IMR-90 (cell line): Measurements from ENCODE around the gene GABPB1. TPM values are rescaled to one million over a fixed set of nuclear protein-coding genes. Genes with fewer than 3 reads are reported as not detected.

ENCODE experiments used
- ATAC-seq: fragments of 200-7000 bp; cut with Tn5 transposase; 2 replicates; pipeline ENCODE4 v1.9.1; 2020; ENCODE audit warnings: low read depth, mild to moderate bottlenecking, moderate library complexity
- BruUV-seq: library from RNA; stranded (reverse); fragments of 400-500 nt; replicated peaks from 2 replicates; lab custom pipeline; 2021; lab: Mats Ljungman, UMichigan
- CTCF ChIA-PET: fragments of 300-600 bp; formaldehyde crosslinking; extraction: SDS; loops from one replicate; lab custom pipeline; 2021; ENCODE audit warnings: antibody characterized with exemption; lab: Yijun Ruan, JAX
- POLR2A ChIA-PET: fragments of 300-600 bp; sonication (Branson Sonifier 250); formaldehyde crosslinking; loops from one replicate; lab custom pipeline; 2022; ENCODE audit warnings: antibody characterized with exemption; ENCODE audit not compliant: unreplicated experiment; lab: Charles Lee
- DNase-seq: peaks from one replicate; pipeline ENCODE4 v3.0.0; 2013
- H2AFZ ChIP-seq: replicated peaks from 2 replicates; pipeline ENCODE3; 2013; ENCODE audit warnings: low read length, mild to moderate bottlenecking; ENCODE audit not compliant: poor library complexity
- H2AK5ac ChIP-seq: 2 replicates; pipeline ENCODE4 v1.6.1; 2013; ENCODE audit warnings: low read depth, low read length, inconsistent platforms
- H2AK9ac ChIP-seq: replicated peaks from 2 replicates; pipeline ENCODE3; 2013; ENCODE audit warnings: mild to moderate bottlenecking, low read depth, low read length, moderate library complexity; ENCODE audit not compliant: poor library complexity
- H2BK120ac ChIP-seq: 2 replicates; pipeline ENCODE4 v1.6.1; 2013; ENCODE audit warnings: low read depth, low read length, inconsistent platforms
- H2BK15ac ChIP-seq: 3 replicates; pipeline ENCODE4 v1.6.1; 2013; ENCODE audit warnings: low read depth, low read length, inconsistent platforms
- H2BK20ac ChIP-seq: 2 replicates; pipeline ENCODE4 v1.6.1; 2013; ENCODE audit warnings: low read depth, mild to moderate bottlenecking, inconsistent platforms, low read length, moderate library complexity
- H2BK5ac ChIP-seq: 2 replicates; pipeline ENCODE4 v1.6.1; 2013; ENCODE audit warnings: mild to moderate bottlenecking, low read depth, low read length, inconsistent platforms; ENCODE audit not compliant: poor library complexity, severe bottlenecking
- H3K14ac ChIP-seq: replicated peaks from 2 replicates; pipeline ENCODE4 v1.6.1; 2013; ENCODE audit warnings: low read depth, low read length, inconsistent platforms
- H3K18ac ChIP-seq: 2 replicates; pipeline ENCODE4 v1.6.1; 2013; ENCODE audit warnings: low read depth, low read length, control low read depth
- H3K23ac ChIP-seq: 2 replicates; pipeline ENCODE4 v1.6.1; 2013; ENCODE audit warnings: low read depth, low read length, inconsistent platforms
- H3K27ac ChIP-seq: 2 replicates; pipeline ENCODE4 v1.5.1; 2013; ENCODE audit warnings: mild to moderate bottlenecking, control low read depth, low read length; ENCODE audit not compliant: insufficient read depth
- H3K27me3 ChIP-seq: 2 replicates; pipeline ENCODE4 v1.6.1; 2013; ENCODE audit warnings: low read length; ENCODE audit not compliant: control insufficient read depth, insufficient read depth
- H3K36me3 ChIP-seq: 2 replicates; pipeline ENCODE4 v1.6.1; 2013; ENCODE audit warnings: low read length, mixed read lengths; ENCODE audit not compliant: control insufficient read depth, insufficient read depth
- H3K4ac ChIP-seq: 2 replicates; pipeline ENCODE4 v1.6.1; 2013; ENCODE audit warnings: low read depth, low read length, inconsistent platforms
- H3K4me1 ChIP-seq: 2 replicates; pipeline ENCODE4 v1.6.1; 2013; ENCODE audit warnings: low read length, mixed read lengths; ENCODE audit not compliant: control insufficient read depth, insufficient read depth
- H3K4me2 ChIP-seq: 2 replicates; pipeline ENCODE4 v1.6.1; 2013; ENCODE audit warnings: low read depth, mild to moderate bottlenecking, control low read depth, low read length, moderate library complexity
- H3K4me3 ChIP-seq: 2 replicates; pipeline ENCODE4 v1.5.1; 2013; ENCODE audit warnings: low read depth, mild to moderate bottlenecking, control low read depth, low read length, moderate library complexity; ENCODE audit not compliant: insufficient read depth
- H3K56ac ChIP-seq: 2 replicates; pipeline ENCODE4 v1.6.1; 2013; ENCODE audit warnings: low read length, inconsistent platforms; ENCODE audit not compliant: insufficient read depth; ENCODE audit errors: extremely low read depth
- H3K79me1 ChIP-seq, 2 experiments: 2 replicates each; pipeline ENCODE4 v1.6.1; 2013; ENCODE audit warnings: low read length in 2 of 2, inconsistent platforms in 1 of 2, low read depth in 1 of 2
- H3K9ac ChIP-seq: 2 replicates; pipeline ENCODE4 v1.6.1; 2013; ENCODE audit warnings: low read depth, low read length, control low read depth
- H3K9me1 ChIP-seq: 2 replicates; pipeline ENCODE4 v1.6.1; 2013; ENCODE audit warnings: low read length, inconsistent platforms; ENCODE audit not compliant: insufficient read depth
- H3K9me3 ChIP-seq: 2 replicates; pipeline ENCODE4 v1.6.1; 2013; ENCODE audit warnings: low read length; ENCODE audit not compliant: control insufficient read depth, insufficient read depth
- H4K20me1 ChIP-seq: 2 replicates; pipeline ENCODE4 v1.6.1; 2013; ENCODE audit warnings: low read length, inconsistent platforms; ENCODE audit not compliant: insufficient read depth
- H4K5ac ChIP-seq: 2 replicates; pipeline ENCODE4 v1.6.1; 2013; ENCODE audit warnings: mild to moderate bottlenecking, low read depth, low read length, control low read depth
- H4K8ac ChIP-seq, 2 experiments: 2 replicates each; pipeline ENCODE4 v1.6.1; 2013; ENCODE audit warnings: low read depth in 2 of 2, low read length in 2 of 2, control low read depth in 1 of 2, inconsistent platforms in 1 of 2
- H4K91ac ChIP-seq: 2 replicates; pipeline ENCODE4 v1.6.1; 2013; ENCODE audit warnings: low read depth, low read length, inconsistent platforms; ENCODE audit not compliant: insufficient read depth
- BHLHE40 ChIP-seq: fragments of 150-350 bp; IDR thresholded peaks from 2 replicates; pipeline ENCODE4 v1.6.1; 2016; ENCODE audit warnings: mild to moderate bottlenecking, low read depth, low read length
- CHD1 ChIP-seq: IDR thresholded peaks from 2 replicates; pipeline ENCODE4 v1.6.1; 2012; ENCODE audit warnings: low read depth, low read length, improper control_type of control experiment
- FOS ChIP-seq: fragments of 150-350 bp; IDR thresholded peaks from 2 replicates; pipeline ENCODE4 v1.6.1; 2016; ENCODE audit warnings: low read depth, low read length
- MAFK ChIP-seq: IDR thresholded peaks from 2 replicates; pipeline ENCODE4 v1.6.1; 2012; ENCODE audit warnings: low read depth, low read length, improper control_type of control experiment
- MAZ ChIP-seq: IDR thresholded peaks from 2 replicates; pipeline ENCODE4 v1.6.1; 2012; ENCODE audit warnings: low read depth, mild to moderate bottlenecking, low read length, improper control_type of control experiment, moderate library complexity, borderline replicate concordance
- MXI1 ChIP-seq: IDR thresholded peaks from 2 replicates; pipeline ENCODE4 v1.6.1; 2012; ENCODE audit warnings: low read depth, mild to moderate bottlenecking, low read length, moderate library complexity, borderline replicate concordance
- NFE2L2 ChIP-seq: fragments of 150-350 bp; IDR thresholded peaks from 2 replicates; pipeline ENCODE4 v1.6.1; 2016; ENCODE audit warnings: low read depth, mild to moderate bottlenecking, low read length
- RAD21 ChIP-seq: IDR thresholded peaks from 2 replicates; pipeline ENCODE4 v1.6.1; 2012; ENCODE audit warnings: low read length, improper control_type of control experiment
- RCOR1 ChIP-seq: IDR thresholded peaks from 2 replicates; pipeline ENCODE4 v1.6.1; 2012; ENCODE audit warnings: mild to moderate bottlenecking, low read length, improper control_type of control experiment; ENCODE audit not compliant: insufficient replicate concordance
- RFX5 ChIP-seq: IDR thresholded peaks from 2 replicates; pipeline ENCODE4 v1.8.0; 2012; ENCODE audit warnings: low read depth, mild to moderate bottlenecking, low read length, moderate library complexity
- SMC3 ChIP-seq: fragments of 150-350 bp; IDR thresholded peaks from 2 replicates; pipeline ENCODE4 v1.6.1; 2016; ENCODE audit warnings: low read depth, mild to moderate bottlenecking, antibody characterized with exemption, low read length, moderate library complexity
- WGBS, 2 experiments: methylation state at CpG; one replicate each; pipeline versions ENCODE4 v1.1.5 to v1.1.7; 2013; ENCODE audit warnings: missing lambda C conversion rate in 2 of 2; ENCODE audit not compliant: insufficient read length in 1 of 2; ENCODE audit errors: extremely low coverage in 2 of 2; 5-methylcytosine and 5-hydroxymethylcytosine counted together
- dilution Hi-C: fragments of 300-500 bp; cut with HindIII; formaldehyde crosslinking; loops from one replicate; pipeline ENCODE4 v1.14.3; 2018; ENCODE audit warnings: low sequenced_read_pairs; ENCODE audit not compliant: unreplicated experiment
- in situ Hi-C: fragments of 300-500 bp; cut with MboI; formaldehyde crosslinking; loops from 3 replicates; pipeline ENCODE4 v1.14.3; 2019; ENCODE audit warnings: low sequenced_read_pairs, inconsistent platforms, mixed read lengths
- intact Hi-C: fragments of 100-400 bp; cut with micrococcal nuclease; formaldehyde crosslinking; loops from 2 replicates; pipeline ENCODE4 v1.10.0; 2022
- polyA plus RNA-seq, 3 experiments: library from polyadenylated mRNA; depleted of rRNA; stranded (reverse); fragments of >200 nt; gene quantifications; 2 replicates each; pipeline ENCODE4 v1.2.3, GENCODE V29; 2012; ENCODE audit warnings: low replicate concordance in 1 of 3
- total RNA-seq: library from RNA; depleted of rRNA; stranded (reverse); fragments of >200 nt; gene quantifications from 2 replicates; pipeline ENCODE4 v1.2.3, GENCODE V29; 2012
- TF ChIP-seq, protein P1 (sequence below): conservative IDR thresholded peaks from 2 replicates; pipeline ENCODE4 v1.5.1; 2012; ENCODE audit warnings: mild to moderate bottlenecking, low read depth, low read length, improper control_type of control experiment
- TF ChIP-seq, protein P2 (sequence below): fragments of 150-350 bp; IDR thresholded peaks from 2 replicates; pipeline ENCODE4 v1.6.1; 2016; ENCODE audit warnings: low read depth, mild to moderate bottlenecking, low read length, moderate library complexity, borderline replicate concordance
- TF ChIP-seq, protein P3 (sequence below): fragments of 150-350 bp; IDR thresholded peaks from 2 replicates; pipeline ENCODE4 v1.6.1; 2017; ENCODE audit warnings: mild to moderate bottlenecking, antibody characterized with exemption, low read length, low read depth

Gene GABPB1
- total and polyA plus RNA-seq, 2 of the 4 experiments (the other 2 are of a cell fraction) = 26.3 to 89.3 TPM

DNA sequence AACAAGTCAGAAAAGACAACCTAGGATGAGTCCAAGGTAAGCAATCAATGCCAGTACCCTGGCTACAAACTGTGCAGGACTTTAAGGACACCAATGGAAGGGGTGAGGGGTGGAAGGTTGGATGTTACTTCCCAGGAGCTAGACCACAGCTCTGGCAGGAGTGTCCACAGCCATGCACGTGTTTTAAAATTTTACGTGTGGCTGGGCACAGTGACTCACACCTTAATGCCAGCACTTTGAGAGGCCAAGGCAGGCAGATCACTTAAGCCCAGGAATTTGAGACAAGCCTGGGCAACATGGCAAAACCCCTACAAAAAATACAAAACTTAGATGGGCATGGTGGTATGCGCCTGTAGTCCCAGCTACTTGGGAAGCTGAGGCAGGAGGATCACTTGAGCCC lies 74.7 kb downstream of the GABPB1 start:
- WGBS, 2 experiments = 100% methylated on average over 2 of the region's 3 CpGs; no CpG with 5 or more reads in 1 of the 2 experiments
- no peak overlapping the region for H4K5ac ChIP-seq
- ATAC-seq = no peak
- no peak overlapping the region for H3K4me2 ChIP-seq
- H3K4me3 ChIP-seq = no peak overlapping the region
- ChIA-PET CTCF (no interaction called here), POLR2A (no interaction called here)
- H3K27ac ChIP-seq = no peak overlapping the region
- no peak overlapping the region for H4K8ac ChIP-seq
- no peaks in the 10 kb centered on the region for H3K79me1 ChIP-seq
- no peak overlapping the region for H2BK120ac ChIP-seq
- H2BK5ac ChIP-seq = no peak overlapping the region
- no peaks in the 10 kb centered on the region for H3K4me1 ChIP-seq
- H4K91ac ChIP-seq = no peak overlapping the region
- no peak overlapping the region for H3K56ac ChIP-seq
- in situ Hi-C loops (no loop called here), intact Hi-C loops (no loop called here), dilution Hi-C loops (no loop called here)
- no peak overlapping the region for H2AFZ ChIP-seq
- H3K4ac ChIP-seq = no peak overlapping the region
- TF ChIP-seq RCOR1 = no peak
- TF ChIP-seq MXI1 = no peak
- TF ChIP-seq BHLHE40 = no peak
- no peak for TF ChIP-seq RAD21
- TF ChIP-seq, protein P1, sequence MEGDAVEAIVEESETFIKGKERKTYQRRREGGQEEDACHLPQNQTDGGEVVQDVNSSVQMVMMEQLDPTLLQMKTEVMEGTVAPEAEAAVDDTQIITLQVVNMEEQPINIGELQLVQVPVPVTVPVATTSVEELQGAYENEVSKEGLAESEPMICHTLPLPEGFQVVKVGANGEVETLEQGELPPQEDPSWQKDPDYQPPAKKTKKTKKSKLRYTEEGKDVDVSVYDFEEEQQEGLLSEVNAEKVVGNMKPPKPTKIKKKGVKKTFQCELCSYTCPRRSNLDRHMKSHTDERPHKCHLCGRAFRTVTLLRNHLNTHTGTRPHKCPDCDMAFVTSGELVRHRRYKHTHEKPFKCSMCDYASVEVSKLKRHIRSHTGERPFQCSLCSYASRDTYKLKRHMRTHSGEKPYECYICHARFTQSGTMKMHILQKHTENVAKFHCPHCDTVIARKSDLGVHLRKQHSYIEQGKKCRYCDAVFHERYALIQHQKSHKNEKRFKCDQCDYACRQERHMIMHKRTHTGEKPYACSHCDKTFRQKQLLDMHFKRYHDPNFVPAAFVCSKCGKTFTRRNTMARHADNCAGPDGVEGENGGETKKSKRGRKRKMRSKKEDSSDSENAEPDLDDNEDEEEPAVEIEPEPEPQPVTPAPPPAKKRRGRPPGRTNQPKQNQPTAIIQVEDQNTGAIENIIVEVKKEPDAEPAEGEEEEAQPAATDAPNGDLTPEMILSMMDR = no peak
- TF ChIP-seq MAFK = no peak
- TF ChIP-seq, protein P2, sequence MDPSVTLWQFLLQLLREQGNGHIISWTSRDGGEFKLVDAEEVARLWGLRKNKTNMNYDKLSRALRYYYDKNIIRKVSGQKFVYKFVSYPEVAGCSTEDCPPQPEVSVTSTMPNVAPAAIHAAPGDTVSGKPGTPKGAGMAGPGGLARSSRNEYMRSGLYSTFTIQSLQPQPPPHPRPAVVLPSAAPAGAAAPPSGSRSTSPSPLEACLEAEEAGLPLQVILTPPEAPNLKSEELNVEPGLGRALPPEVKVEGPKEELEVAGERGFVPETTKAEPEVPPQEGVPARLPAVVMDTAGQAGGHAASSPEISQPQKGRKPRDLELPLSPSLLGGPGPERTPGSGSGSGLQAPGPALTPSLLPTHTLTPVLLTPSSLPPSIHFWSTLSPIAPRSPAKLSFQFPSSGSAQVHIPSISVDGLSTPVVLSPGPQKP = no peak
- no peak for TF ChIP-seq SMC3
- TF ChIP-seq MAZ = no peak
- TF ChIP-seq RFX5 = no peak
- TF ChIP-seq FOS = no peak
- TF ChIP-seq, protein P3, sequence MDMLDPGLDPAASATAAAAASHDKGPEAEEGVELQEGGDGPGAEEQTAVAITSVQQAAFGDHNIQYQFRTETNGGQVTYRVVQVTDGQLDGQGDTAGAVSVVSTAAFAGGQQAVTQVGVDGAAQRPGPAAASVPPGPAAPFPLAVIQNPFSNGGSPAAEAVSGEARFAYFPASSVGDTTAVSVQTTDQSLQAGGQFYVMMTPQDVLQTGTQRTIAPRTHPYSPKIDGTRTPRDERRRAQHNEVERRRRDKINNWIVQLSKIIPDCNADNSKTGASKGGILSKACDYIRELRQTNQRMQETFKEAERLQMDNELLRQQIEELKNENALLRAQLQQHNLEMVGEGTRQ = no peak
- TF ChIP-seq CHD1 = no peak
- TF ChIP-seq NFE2L2 = no peak
- H4K20me1 ChIP-seq = no peaks in the 10 kb centered on the region
- no peaks in the 10 kb centered on the region for H3K27me3 ChIP-seq
- no peak overlapping the region for H2AK5ac ChIP-seq
- peaks cover 2% of the 10 kb centered on the region; the same call in 1 of the 2 replicates for H3K36me3 ChIP-seq
- no peak overlapping the region for H3K9ac ChIP-seq
- no TSS peak for BruUV-seq
- no peak overlapping the region for H3K14ac ChIP-seq
- no peak overlapping the region for H2AK9ac ChIP-seq
- H3K23ac ChIP-seq = no peak overlapping the region
- H3K9me1 ChIP-seq = no peaks in the 10 kb centered on the region; the same call in 1 of the 2 replicates
- H3K9me3 ChIP-seq = no peaks in the 10 kb centered on the region
- H2BK20ac ChIP-seq = no peak overlapping the region
- no peak overlapping the region for H3K18ac ChIP-seq
- DNase-seq = no peak
- no peak overlapping the region for H2BK15ac ChIP-seq
